ENCODE measurements around the gene PRKCA.

The PRKCA gene

GRCh38 chr17:66665194-66665593 lies 362.8 kb downstream of the PRKCA start:
- DNase-seq: no peak

DNA sequence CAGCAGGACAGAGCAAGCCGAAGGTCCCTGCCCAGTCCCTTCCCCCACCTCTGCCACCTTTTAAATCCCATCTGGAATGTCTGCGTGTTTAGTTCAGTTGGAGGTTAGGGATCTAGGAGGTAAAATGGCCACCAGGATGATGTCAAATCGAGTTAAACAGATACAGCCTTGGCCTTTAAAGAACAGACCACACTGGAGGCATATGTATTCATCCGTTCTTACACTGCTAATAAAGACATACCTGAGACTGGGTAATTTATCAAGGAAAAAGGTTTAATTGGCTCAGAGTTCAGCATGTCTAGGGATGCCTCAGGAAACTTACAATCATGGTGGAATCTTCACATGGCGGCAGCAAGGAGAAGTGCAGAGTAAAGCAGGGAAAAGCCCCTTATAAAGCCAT lies 364.7 kb downstream of the PRKCA start:
- no peak for DNase-seq

- no peak for DNase-seq
Observed at GRCh38 chr17:66667491-66668030, 365.1 kb downstream of the PRKCA start.

DNA sequence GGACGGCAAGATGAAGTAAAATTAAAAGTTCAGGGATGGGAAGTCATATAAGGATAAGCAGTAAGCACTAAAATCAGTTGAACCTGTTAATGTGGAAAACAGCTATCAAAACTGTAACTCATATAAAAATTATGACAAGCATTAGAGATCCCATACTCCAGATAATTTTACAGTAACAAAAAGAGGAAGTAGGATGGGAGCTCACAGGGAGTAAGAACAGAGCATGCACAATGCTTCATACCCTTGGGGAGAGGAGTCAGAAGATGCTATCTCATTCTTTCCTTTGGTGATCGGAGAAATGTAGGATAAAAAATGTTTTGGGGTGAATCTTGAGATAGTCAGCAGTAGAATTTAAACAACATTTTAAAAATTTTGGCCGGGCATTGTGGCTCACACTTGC lies 367.8 kb downstream of the PRKCA start:
- DNase-seq: no peak

- DNase-seq: no peak
Observed at GRCh38 chr17:66671156-66671555, 368.7 kb downstream of the PRKCA start.

- DNase-seq: peak; percentile 48
Observed at GRCh38 chr17:66673668-66674276, 371.4 kb downstream of the PRKCA start.

- DNase-seq: no peak
Observed at GRCh38 chr17:66675273-66675990, 373.0 kb downstream of the PRKCA start.

DNA sequence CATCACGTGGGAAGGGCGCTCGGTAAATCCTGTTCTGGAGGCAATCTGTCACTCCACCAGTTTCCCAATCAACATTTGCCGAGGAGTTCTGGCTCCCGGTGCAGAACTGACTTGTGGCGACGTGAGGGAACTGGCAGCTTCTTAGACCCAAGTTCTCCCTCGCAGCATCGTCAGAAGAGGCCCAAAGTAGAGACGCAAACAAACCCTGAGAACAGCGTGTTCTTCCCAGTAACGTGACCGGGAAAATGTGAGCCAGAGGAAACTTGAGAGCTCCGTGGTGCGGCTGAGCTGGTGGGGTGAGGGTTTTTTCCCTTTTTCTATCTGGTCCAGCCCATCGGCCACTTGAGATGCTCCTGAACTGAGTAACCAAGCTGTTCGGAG lies 373.6 kb downstream of the PRKCA start:
- no peak for DNase-seq

DNA sequence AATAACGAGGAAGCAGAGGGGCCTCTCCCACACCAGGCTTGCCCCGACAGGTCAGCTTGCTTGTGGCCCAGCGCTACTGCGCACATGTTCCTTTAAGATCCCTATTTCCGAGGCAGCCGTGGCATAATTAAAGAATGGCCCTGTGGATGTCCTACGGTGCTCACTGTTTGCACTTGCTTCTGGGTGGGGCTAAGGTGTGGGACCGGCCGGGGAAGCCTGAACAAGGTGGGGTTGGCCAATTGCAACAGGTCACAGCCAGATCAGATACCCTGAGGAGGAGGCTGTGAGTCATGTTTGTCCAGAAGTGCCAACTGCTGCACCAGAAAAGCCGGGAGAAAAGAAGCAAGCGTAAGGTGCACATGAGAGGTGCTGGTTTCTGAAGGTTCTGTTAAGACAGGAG lies 374.0 kb downstream of the PRKCA start:
- no peak for DNase-seq

DNA sequence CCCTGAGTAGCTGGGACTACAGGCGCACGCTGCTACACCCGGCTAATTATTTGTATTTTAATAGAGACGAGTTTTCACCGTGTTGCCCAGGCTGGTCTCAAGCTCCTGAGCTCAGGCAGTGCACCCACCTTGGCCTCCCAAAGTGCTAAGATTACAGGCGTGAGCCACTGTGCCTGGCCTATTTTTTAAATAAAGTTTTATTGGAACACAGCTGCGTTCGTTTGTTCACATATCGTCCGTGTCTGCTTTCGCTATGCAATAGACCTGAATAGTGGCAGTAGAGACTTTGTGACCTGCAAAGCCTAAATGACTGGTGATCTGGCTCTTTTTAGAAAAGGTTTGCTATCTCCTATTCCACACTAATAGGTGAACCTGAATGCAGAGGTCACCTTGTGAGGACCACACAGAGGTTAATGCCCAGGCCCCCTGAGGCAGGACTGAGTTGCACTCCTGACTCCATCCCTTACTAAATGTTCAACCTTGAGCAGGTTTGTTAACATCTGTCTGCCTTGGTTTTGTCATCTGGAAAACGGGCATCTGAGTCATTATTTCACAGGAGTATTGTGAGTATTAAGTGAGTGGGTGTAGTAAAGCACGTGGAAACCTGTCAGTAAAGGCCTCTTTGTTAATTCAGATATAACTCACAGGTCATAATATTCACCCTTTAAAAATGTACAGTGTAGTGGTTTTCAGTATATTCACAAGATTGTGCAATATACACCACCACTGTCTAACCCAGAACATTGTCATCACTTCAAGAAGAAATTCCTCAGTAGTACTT lies 375.0 kb downstream of the PRKCA start:
- no peak for DNase-seq

DNA sequence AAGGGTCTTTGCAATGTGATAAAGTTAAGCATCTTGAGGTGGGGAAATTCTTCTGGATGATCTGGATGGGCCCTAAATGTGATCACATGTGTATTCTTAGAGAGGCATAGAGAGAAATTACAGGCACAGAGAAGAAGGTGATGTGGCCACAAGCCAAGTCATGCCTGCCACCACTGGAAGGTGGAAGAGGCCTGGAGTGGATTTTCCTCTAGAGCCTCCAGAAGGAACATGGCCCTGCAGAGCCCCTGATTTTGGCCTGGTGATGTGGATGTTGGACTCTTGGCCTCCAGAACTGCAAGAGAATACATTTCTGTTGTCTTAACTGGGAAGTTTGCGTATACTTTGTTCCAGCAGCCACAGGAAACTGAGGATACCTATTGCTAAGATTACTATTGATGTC lies 375.6 kb downstream of the PRKCA start:
- no peak for DNase-seq

DNA sequence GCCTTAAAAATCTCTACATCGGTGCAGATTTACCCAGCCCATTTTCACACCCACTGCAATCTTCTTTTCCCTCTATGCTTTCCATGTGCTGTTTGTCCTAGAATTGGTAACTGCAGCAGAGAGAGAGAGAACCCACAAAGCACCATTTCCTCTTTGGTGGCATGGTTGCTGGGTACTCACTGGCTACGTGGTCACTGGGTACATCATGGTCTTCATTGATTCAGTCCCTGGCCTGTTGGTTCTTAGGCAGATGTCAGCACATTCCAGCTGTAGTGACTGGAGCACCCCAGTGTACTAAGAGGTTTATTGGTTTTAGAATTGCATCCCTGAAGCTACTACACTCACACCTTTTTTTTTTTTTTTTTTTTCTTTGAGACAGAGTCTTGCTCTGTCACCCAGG lies 376.4 kb downstream of the PRKCA start:
- DNase-seq: no peak

- DNase-seq: no peak
Observed at GRCh38 chr17:66679631-66680517, 377.5 kb downstream of the PRKCA start.

- DNase-seq: no peak
Observed at GRCh38 chr17:66682283-66682682, 379.9 kb downstream of the PRKCA start.

DNA sequence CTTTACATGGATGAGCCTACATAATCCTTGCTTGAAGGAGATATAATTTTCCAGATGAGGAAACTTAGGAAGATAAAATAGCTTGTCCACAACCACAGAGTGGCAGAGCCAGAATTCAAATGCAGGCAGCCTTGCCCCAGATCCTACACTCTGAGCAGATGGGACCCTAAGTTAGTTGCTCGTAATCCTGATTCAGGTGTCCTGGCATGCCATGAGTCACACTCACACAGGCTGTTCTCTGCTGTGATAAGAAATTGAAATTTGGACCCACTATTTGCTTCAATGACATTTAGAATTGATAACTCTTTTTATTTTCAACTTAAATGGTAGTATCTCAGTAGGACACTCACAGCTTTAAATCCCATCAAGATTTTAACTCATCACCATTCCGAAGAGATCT lies 381.8 kb downstream of the PRKCA start:
- DNase-seq: no peak

GRCh38 chr17:66684731-66685130 lies 382.3 kb downstream of the PRKCA start:
- DNase-seq: no peak

DNA sequence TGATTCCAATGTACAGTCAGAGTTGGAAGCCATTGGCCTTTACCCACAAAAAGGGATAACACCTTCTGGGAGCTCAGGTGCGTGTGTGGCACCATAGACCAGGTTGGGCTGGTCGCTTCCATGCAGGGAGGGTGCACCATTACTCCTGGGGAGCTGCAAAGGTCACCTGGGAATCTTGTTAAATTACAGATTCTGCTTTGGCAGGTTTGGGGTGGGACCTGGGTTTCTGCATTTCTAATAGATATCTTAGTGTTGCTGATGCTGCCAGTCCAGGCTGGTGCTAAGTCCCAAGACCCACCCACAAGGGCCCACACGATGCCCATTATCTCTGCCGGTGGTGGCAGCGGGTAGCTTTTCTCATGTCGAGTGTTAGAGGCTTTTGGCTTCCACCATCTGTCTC lies 384.2 kb downstream of the PRKCA start:
- no peak for DNase-seq

DNA sequence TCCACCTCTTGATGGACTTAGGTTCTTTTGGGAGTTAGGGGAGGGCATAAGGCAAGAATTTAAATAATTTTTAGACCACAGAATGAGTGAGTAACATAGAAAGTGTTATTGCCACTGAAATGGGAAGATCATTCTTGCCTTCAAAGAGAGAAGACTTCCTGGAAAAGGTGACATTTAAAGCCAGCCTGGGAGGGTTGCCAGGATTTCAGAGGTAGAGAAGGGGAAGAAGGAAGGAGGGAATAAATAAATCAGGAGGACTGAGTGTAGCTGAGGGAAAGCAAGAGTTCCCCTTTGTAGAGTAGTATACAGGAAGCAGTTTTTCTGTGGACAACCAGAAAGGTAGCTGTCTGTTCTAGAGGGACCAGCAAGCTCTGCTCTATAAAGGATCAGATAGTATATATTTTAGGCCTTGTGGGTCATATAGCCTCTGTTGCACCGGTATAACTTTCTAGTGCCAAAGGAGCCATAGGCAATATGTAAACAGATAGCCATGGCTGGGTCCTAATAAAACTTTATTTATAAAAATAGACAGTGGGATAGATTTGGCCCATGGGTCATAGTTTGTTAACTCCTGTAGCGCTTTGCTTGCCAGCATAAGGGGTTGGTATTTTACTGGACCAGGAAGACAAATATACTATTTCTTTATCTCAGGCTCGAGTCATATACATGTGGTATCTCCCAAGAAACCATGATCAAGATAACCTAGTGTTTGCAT lies 385.3 kb downstream of the PRKCA start:
- DNase-seq: no peak

DNA sequence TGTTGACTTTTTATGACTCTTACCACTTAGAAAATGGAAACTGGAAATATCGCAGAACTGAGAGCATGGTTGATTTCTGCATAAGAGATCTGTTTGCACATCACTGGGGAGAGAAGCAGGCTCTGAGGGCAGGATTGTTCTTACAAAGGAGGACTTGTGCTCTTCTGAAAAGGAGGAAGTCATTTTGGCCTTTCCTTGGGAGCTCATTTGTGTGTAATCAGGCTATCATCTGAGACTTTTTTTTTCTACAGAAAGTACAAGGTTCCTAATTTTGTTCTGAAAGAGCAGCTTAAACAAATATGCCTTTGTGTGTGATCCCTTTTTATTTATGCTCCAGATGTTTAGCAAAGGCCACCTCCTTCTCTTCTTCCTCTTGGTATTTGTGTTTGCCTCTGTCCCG lies 386.8 kb downstream of the PRKCA start:
- no peak for DNase-seq

- no peak for DNase-seq
Observed at GRCh38 chr17:66690166-66690565, 387.8 kb downstream of the PRKCA start.

DNA sequence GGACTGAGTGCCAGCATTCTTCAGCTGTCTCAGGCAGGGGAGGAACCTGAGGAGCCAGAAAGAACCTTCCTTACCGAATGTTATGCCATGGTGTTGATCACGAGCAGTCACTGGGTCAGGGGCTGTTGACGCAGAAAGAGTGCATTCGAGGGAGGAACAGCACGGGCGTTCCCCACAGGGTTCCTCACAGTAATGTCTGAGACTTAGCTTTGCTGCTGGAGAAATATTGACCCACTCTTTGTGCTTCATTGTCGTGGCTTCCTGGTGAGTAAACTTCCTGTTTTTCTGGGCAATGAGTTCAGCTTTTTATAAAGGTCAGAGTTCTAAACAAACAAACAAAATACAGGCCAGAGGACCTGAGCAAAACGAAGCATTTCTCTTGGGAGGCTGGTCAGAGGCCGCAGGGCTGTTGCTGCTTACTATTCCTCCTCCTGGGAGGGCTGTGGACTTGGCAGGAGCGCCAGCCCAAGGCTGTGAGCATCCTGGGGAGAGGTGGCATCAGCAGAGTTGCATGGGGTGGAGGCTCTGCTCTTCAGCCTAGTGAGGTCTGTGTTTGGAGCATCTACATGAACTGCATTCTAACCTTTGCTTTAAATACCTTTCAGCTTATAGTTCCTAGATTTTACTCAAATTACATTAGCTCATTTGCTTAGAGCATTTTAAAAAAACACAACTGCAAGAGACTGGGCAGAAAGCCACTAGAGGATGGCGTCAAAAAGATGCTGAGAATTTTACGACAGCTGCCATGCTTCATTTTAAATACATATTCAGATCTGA lies 389.4 kb downstream of the PRKCA start:
- no peak for DNase-seq

- no peak for DNase-seq
Observed at GRCh38 chr17:66692421-66692690, 389.9 kb downstream of the PRKCA start.

Measured in NCI-H1092 (cell line).